GM23338 (cell line): ENCODE results near the gene JAZF1. TPM values are rescaled to one million over a fixed set of nuclear protein-coding genes. Genes with fewer than 3 reads are reported as not detected.

Experiments
- ATAC-seq: fragments of 200-7000 bp; cut with Tn5 transposase; 3 replicates; pipeline ENCODE4 v1.9.1; 2020
- DNase-seq: peaks from one replicate; pipeline ENCODE4 v3.0.0-alpha.2; 2015; ENCODE audit warnings: low spot score
- H2AFZ ChIP-seq: fragments of 200-600 bp; sonication (generic); 2 replicates; pipeline ENCODE4 v1.8.0; 2016; ENCODE audit warnings: antibody characterized with exemption, mild to moderate bottlenecking, moderate library complexity
- H3F3A ChIP-seq: fragments of 200-600 bp; sonication (generic); replicated peaks from 2 replicates; pipeline ENCODE4 v1.8.0; 2017; ENCODE audit warnings: antibody characterized with exemption, mixed run types, low read depth
- H3K27ac ChIP-seq: fragments of 200-600 bp; sonication (generic); 2 replicates; pipeline ENCODE4 v1.6.1; 2016; ENCODE audit warnings: low read depth
- H3K27me3 ChIP-seq: fragments of 200-600 bp; sonication (generic); 2 replicates; pipeline ENCODE4 v1.8.0; 2016; ENCODE audit warnings: mild to moderate bottlenecking, mixed run types, moderate library complexity; ENCODE audit not compliant: insufficient read depth
- H3K36me3 ChIP-seq: fragments of 200-600 bp; sonication (generic); 2 replicates; pipeline ENCODE4 v1.8.0; 2016; ENCODE audit warnings: mild to moderate bottlenecking; ENCODE audit not compliant: insufficient read depth
- H3K4me1 ChIP-seq: fragments of 200-600 bp; sonication (generic); 2 replicates; pipeline ENCODE4 v1.8.0; 2016; ENCODE audit warnings: mild to moderate bottlenecking, moderate library complexity; ENCODE audit not compliant: insufficient read depth
- H3K4me2 ChIP-seq: fragments of 200-600 bp; sonication (generic); 2 replicates; pipeline ENCODE4 v1.7.1; 2017; ENCODE audit warnings: mixed run types
- H3K4me3 ChIP-seq: fragments of 200-600 bp; sonication (generic); 2 replicates; pipeline ENCODE4 v1.6.1; 2016; ENCODE audit warnings: mixed run types
- H3K79me2 ChIP-seq: fragments of 200-600 bp; sonication (generic); replicated peaks from 2 replicates; pipeline ENCODE4 v1.8.0; 2017; ENCODE audit warnings: mild to moderate bottlenecking; ENCODE audit not compliant: insufficient read depth
- H3K9me2 ChIP-seq: fragments of 200-600 bp; sonication (generic); 2 replicates; pipeline ENCODE4 v1.8.0; 2017; ENCODE audit not compliant: insufficient read depth
- H4K20me1 ChIP-seq: fragments of 200-600 bp; sonication (generic); replicated peaks from 2 replicates; pipeline ENCODE4 v1.8.0; 2017; ENCODE audit warnings: mild to moderate bottlenecking; ENCODE audit not compliant: insufficient read depth
- H3K27ac Mint-ChIP-seq: 2 replicates; pipeline ENCODE4 v1.8.0; 2020; ENCODE audit warnings: inconsistent platforms, mild to moderate bottlenecking, moderate library complexity, mixed read lengths
- H3K27me3 Mint-ChIP-seq: 3 replicates; pipeline ENCODE4 v1.8.0; 2022; ENCODE audit warnings: low read depth, mild to moderate bottlenecking, moderate library complexity, mixed read lengths, inconsistent platforms; ENCODE audit not compliant: insufficient read depth, poor library complexity
- H3K36me3 Mint-ChIP-seq: 3 replicates; pipeline ENCODE4 v1.8.0; 2021; ENCODE audit warnings: low read depth, mild to moderate bottlenecking, inconsistent platforms, moderate library complexity, mixed read lengths
- H3K4me1 Mint-ChIP-seq: 3 replicates; pipeline ENCODE4 v1.8.0; 2020; ENCODE audit warnings: mild to moderate bottlenecking, inconsistent platforms, mixed read lengths
- H3K4me3 Mint-ChIP-seq: 3 replicates; pipeline ENCODE4 v1.8.0; 2021; ENCODE audit warnings: moderate library complexity, mild to moderate bottlenecking, inconsistent platforms, mixed read lengths
- H3K9me3 Mint-ChIP-seq: 3 replicates; pipeline ENCODE4 v1.8.0; 2020; ENCODE audit warnings: moderate library complexity, mild to moderate bottlenecking, inconsistent platforms, mixed read lengths
- CREB1 ChIP-seq: fragments of 250-450 bp; sonication (Bioruptor Pico); IDR thresholded peaks from 2 replicates; pipeline ENCODE4 v1.5.0; 2020; ENCODE audit warnings: low read depth, mild to moderate bottlenecking, moderate library complexity
- EZH2 ChIP-seq: fragments of 200-600 bp; sonication (generic); IDR thresholded peaks from one replicate; pipeline ENCODE4 v1.8.0; 2017; ENCODE audit warnings: antibody characterized with exemption, mild to moderate bottlenecking, low read depth; ENCODE audit not compliant: unreplicated experiment
- EZH2phosphoT487 ChIP-seq: fragments of 200-600 bp; sonication (generic); IDR thresholded peaks from one replicate; pipeline ENCODE4 v1.8.1; 2018; ENCODE audit warnings: antibody characterized with exemption; ENCODE audit not compliant: unreplicated experiment
- JUNB ChIP-seq: IDR thresholded peaks from one replicate; pipeline ENCODE4 v1.6.1; 2016; ENCODE audit warnings: antibody characterized with exemption; ENCODE audit not compliant: unreplicated experiment
- NANOG ChIP-seq: IDR thresholded peaks from 2 replicates; pipeline ENCODE4 v1.6.1; 2016; ENCODE audit warnings: antibody characterized with exemption, borderline replicate concordance
- POLR2AphosphoS5 ChIP-seq: IDR thresholded peaks from 2 replicates; pipeline ENCODE4 v1.6.1; 2016; ENCODE audit warnings: antibody characterized with exemption, low read depth
- STAT1 ChIP-seq: IDR thresholded peaks from one replicate; pipeline ENCODE4 v1.6.1; 2016; ENCODE audit warnings: antibody characterized with exemption; ENCODE audit not compliant: unreplicated experiment
- ZNF114 ChIP-seq: fragments of 250-450 bp; sonication (Bioruptor Pico); IDR thresholded peaks from 2 replicates; pipeline ENCODE4 v1.5.0; 2020; ENCODE audit warnings: mild to moderate bottlenecking, moderate library complexity
- ZNF331 ChIP-seq: fragments of 250-450 bp; sonication (Bioruptor Pico); IDR thresholded peaks from 2 replicates; pipeline ENCODE4 v1.5.0; 2020; ENCODE audit warnings: low read depth, mild to moderate bottlenecking, moderate library complexity
- polyA plus RNA-seq: library from polyadenylated mRNA; unstranded; fragments of >200 nt; fragmentation: Nextera tagmentation; extraction: Ambion mirVana; gene quantifications from 2 replicates; pipeline ENCODE4 v1.2.1, GENCODE V29; 2016
- total RNA-seq: library from RNA; depleted of rRNA; stranded (reverse); fragments of >200 nt; shearing (Covaris generic); gene quantifications from 2 replicates; pipeline ENCODE4 v1.2.3, GENCODE V29; 2014
- TF ChIP-seq, protein P1 (sequence below): IDR thresholded peaks from one replicate; pipeline ENCODE4 v1.6.1; 2018; ENCODE audit warnings: antibody characterized with exemption; ENCODE audit not compliant: unreplicated experiment
- TF ChIP-seq, protein P2 (sequence below), 2 experiments: fragments of 200-600 bp in 1 of 2; sonication (generic) in 1 of 2; conservative IDR thresholded peaks; 2 replicates each; pipeline versions ENCODE4 v1.5.1 to v1.6.1; 2016 to 2017; ENCODE audit warnings: antibody characterized with exemption in 2 of 2, low read depth in 2 of 2, mild to moderate bottlenecking in 2 of 2, moderate library complexity in 1 of 2
- TF ChIP-seq, protein P3 (sequence below): IDR thresholded peaks from 2 replicates; pipeline ENCODE4 v1.6.1; 2016; ENCODE audit warnings: antibody characterized with exemption
- TF ChIP-seq, protein P4 (sequence below): fragments of 250-450 bp; sonication (Bioruptor Pico); IDR thresholded peaks from 2 replicates; pipeline ENCODE4 v1.5.0; 2020; ENCODE audit warnings: mild to moderate bottlenecking, moderate library complexity

The JAZF1 gene
- total and polyA plus RNA-seq, 2 experiments from 2014 or later: 12.2 to 22.2 TPM

DNA sequence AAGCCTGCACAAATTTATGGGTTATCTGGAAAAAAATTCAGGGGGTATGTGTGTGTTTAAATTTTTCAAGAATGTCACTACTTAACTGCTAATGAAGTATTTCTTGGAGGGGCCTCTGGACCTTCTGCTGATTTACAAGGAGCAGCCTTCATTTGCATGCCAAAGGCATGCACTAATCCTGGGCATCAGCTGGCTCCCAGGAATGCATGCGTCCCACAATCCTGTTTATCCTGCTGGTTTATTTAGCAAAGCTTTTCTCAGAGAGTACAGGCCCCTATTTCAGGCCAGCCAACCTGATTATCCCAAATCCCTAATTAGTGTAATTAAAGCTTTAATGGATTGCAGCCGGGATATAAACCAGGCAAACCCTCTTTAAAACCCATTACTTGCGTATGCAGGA is 270.3 kb downstream of the JAZF1 start:
- ATAC-seq (peak; percentile 91), DNase-seq (peak; percentile 85)
- no peaks in the 10 kb centered on the region for H4K20me1 ChIP-seq
- TF ChIP-seq EZH2phosphoT487: no peak
- TF ChIP-seq, protein P1, sequence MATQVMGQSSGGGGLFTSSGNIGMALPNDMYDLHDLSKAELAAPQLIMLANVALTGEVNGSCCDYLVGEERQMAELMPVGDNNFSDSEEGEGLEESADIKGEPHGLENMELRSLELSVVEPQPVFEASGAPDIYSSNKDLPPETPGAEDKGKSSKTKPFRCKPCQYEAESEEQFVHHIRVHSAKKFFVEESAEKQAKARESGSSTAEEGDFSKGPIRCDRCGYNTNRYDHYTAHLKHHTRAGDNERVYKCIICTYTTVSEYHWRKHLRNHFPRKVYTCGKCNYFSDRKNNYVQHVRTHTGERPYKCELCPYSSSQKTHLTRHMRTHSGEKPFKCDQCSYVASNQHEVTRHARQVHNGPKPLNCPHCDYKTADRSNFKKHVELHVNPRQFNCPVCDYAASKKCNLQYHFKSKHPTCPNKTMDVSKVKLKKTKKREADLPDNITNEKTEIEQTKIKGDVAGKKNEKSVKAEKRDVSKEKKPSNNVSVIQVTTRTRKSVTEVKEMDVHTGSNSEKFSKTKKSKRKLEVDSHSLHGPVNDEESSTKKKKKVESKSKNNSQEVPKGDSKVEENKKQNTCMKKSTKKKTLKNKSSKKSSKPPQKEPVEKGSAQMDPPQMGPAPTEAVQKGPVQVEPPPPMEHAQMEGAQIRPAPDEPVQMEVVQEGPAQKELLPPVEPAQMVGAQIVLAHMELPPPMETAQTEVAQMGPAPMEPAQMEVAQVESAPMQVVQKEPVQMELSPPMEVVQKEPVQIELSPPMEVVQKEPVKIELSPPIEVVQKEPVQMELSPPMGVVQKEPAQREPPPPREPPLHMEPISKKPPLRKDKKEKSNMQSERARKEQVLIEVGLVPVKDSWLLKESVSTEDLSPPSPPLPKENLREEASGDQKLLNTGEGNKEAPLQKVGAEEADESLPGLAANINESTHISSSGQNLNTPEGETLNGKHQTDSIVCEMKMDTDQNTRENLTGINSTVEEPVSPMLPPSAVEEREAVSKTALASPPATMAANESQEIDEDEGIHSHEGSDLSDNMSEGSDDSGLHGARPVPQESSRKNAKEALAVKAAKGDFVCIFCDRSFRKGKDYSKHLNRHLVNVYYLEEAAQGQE: no peak
- TF ChIP-seq, protein P2, sequence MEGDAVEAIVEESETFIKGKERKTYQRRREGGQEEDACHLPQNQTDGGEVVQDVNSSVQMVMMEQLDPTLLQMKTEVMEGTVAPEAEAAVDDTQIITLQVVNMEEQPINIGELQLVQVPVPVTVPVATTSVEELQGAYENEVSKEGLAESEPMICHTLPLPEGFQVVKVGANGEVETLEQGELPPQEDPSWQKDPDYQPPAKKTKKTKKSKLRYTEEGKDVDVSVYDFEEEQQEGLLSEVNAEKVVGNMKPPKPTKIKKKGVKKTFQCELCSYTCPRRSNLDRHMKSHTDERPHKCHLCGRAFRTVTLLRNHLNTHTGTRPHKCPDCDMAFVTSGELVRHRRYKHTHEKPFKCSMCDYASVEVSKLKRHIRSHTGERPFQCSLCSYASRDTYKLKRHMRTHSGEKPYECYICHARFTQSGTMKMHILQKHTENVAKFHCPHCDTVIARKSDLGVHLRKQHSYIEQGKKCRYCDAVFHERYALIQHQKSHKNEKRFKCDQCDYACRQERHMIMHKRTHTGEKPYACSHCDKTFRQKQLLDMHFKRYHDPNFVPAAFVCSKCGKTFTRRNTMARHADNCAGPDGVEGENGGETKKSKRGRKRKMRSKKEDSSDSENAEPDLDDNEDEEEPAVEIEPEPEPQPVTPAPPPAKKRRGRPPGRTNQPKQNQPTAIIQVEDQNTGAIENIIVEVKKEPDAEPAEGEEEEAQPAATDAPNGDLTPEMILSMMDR (conservative IDR thresholded peaks at IDR 0.05; ENCODE audit: low read depth in 2 of 2): no peak
- TF ChIP-seq, protein P3, sequence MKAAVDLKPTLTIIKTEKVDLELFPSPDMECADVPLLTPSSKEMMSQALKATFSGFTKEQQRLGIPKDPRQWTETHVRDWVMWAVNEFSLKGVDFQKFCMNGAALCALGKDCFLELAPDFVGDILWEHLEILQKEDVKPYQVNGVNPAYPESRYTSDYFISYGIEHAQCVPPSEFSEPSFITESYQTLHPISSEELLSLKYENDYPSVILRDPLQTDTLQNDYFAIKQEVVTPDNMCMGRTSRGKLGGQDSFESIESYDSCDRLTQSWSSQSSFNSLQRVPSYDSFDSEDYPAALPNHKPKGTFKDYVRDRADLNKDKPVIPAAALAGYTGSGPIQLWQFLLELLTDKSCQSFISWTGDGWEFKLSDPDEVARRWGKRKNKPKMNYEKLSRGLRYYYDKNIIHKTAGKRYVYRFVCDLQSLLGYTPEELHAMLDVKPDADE: no peak
- TF ChIP-seq CREB1: peak; percentile 33; the same call in 1 of the 2 replicates
- TF ChIP-seq, protein P4, sequence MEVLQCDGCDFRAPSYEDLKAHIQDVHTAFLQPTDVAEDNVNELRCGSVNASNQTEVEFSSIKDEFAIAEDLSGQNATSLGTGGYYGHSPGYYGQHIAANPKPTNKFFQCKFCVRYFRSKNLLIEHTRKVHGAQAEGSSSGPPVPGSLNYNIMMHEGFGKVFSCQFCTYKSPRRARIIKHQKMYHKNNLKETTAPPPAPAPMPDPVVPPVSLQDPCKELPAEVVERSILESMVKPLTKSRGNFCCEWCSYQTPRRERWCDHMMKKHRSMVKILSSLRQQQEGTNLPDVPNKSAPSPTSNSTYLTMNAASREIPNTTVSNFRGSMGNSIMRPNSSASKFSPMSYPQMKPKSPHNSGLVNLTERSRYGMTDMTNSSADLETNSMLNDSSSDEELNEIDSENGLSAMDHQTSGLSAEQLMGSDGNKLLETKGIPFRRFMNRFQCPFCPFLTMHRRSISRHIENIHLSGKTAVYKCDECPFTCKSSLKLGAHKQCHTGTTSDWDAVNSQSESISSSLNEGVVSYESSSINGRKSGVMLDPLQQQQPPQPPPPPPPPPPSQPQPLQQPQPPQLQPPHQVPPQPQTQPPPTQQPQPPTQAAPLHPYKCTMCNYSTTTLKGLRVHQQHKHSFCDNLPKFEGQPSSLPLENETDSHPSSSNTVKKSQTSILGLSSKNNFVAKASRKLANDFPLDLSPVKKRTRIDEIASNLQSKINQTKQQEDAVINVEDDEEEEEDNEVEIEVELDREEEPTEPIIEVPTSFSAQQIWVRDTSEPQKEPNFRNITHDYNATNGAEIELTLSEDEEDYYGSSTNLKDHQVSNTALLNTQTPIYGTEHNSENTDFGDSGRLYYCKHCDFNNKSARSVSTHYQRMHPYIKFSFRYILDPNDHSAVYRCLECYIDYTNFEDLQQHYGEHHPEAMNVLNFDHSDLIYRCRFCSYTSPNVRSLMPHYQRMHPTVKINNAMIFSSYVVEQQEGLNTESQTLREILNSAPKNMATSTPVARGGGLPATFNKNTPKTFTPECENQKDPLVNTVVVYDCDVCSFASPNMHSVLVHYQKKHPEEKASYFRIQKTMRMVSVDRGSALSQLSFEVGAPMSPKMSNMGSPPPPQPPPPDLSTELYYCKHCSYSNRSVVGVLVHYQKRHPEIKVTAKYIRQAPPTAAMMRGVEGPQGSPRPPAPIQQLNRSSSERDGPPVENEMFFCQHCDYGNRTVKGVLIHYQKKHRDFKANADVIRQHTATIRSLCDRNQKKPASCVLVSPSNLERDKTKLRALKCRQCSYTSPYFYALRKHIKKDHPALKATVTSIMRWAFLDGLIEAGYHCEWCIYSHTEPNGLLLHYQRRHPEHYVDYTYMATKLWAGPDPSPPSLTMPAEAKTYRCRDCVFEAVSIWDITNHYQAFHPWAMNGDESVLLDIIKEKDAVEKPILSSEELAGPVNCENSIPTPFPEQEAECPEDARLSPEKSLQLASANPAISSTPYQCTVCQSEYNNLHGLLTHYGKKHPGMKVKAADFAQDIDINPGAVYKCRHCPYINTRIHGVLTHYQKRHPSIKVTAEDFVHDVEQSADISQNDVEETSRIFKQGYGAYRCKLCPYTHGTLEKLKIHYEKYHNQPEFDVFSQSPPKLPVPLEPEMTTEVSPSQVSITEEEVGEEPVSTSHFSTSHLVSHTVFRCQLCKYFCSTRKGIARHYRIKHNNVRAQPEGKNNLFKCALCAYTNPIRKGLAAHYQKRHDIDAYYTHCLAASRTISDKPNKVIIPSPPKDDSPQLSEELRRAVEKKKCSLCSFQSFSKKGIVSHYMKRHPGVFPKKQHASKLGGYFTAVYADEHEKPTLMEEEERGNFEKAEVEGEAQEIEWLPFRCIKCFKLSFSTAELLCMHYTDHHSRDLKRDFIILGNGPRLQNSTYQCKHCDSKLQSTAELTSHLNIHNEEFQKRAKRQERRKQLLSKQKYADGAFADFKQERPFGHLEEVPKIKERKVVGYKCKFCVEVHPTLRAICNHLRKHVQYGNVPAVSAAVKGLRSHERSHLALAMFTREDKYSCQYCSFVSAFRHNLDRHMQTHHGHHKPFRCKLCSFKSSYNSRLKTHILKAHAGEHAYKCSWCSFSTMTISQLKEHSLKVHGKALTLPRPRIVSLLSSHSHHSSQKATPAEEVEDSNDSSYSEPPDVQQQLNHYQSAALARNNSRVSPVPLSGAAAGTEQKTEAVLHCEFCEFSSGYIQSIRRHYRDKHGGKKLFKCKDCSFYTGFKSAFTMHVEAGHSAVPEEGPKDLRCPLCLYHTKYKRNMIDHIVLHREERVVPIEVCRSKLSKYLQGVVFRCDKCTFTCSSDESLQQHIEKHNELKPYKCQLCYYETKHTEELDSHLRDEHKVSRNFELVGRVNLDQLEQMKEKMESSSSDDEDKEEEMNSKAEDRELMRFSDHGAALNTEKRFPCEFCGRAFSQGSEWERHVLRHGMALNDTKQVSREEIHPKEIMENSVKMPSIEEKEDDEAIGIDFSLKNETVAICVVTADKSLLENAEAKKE (CRISPR knock-in tag): peak; percentile 82
- TF ChIP-seq ZNF331: no peak
- no peak for TF ChIP-seq EZH2
- TF ChIP-seq ZNF114 (CRISPR knock-in tag): no peak
- no peak for TF ChIP-seq JUNB
- TF ChIP-seq POLR2AphosphoS5: no peak
- peak; percentile 62 for TF ChIP-seq NANOG
- no peak for TF ChIP-seq STAT1
- H3K27me3 Mint-ChIP-seq: peaks cover 5% of the 10 kb centered on the region
- H3K9me3 Mint-ChIP-seq: no peaks in the 10 kb centered on the region
- no peaks in the 10 kb centered on the region for H3K9me2 ChIP-seq
- no peak overlapping the region for H2AFZ ChIP-seq
- peak overlapping the region; percentile 9; the same call in 1 of the 2 replicates for H3K4me3 ChIP-seq
- peaks cover 68% of the 10 kb centered on the region for H3K4me1 ChIP-seq
- H3K79me2 ChIP-seq: no peaks in the 10 kb centered on the region
- peak overlapping the region; percentile 58 for H3K4me2 ChIP-seq
- H3K4me1 Mint-ChIP-seq: peaks cover 82% of the 10 kb centered on the region
- no peaks in the 10 kb centered on the region for H3K27me3 ChIP-seq
- no peaks in the 10 kb centered on the region for H3K36me3 Mint-ChIP-seq
- peak overlapping the region; percentile 50 for H3K4me3 Mint-ChIP-seq
- peak overlapping the region; percentile 91 for H3K27ac ChIP-seq
- H3K36me3 ChIP-seq: no peaks in the 10 kb centered on the region
- H3F3A ChIP-seq: no peaks in the 10 kb centered on the region
- peak overlapping the region; percentile 93 for H3K27ac Mint-ChIP-seq
